Measurements from ENCODE around the gene MR1.

MR1 gene

DNA sequence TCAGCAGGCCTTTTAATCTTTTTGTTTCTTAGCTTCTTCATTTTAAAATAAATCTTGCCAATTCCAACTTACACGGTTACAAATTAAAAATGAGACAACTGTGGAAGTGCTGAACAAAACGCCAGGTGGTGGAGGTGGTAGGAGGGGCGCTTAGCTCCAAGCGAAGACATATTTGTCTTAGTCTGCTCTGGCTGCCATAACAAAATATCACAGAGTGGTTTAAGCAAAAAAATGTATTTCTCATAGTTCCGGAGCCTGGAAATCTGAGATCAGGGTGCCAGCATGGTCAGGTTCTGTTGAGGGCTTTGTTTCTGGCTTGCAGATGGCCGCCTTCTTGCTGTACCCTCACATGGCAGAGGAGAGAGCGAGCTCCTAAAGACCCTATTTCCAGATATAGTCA, 69.6 kb downstream of the MR1 start:
- TF ChIP-seq, protein P1, sequence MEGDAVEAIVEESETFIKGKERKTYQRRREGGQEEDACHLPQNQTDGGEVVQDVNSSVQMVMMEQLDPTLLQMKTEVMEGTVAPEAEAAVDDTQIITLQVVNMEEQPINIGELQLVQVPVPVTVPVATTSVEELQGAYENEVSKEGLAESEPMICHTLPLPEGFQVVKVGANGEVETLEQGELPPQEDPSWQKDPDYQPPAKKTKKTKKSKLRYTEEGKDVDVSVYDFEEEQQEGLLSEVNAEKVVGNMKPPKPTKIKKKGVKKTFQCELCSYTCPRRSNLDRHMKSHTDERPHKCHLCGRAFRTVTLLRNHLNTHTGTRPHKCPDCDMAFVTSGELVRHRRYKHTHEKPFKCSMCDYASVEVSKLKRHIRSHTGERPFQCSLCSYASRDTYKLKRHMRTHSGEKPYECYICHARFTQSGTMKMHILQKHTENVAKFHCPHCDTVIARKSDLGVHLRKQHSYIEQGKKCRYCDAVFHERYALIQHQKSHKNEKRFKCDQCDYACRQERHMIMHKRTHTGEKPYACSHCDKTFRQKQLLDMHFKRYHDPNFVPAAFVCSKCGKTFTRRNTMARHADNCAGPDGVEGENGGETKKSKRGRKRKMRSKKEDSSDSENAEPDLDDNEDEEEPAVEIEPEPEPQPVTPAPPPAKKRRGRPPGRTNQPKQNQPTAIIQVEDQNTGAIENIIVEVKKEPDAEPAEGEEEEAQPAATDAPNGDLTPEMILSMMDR (IDR thresholded peaks at IDR 0.05; ENCODE audit: low read depth, low read length) = no peak
- no peak for DNase-seq (ENCODE audit: low read depth in 2 of 2)
- H3K4me3 ChIP-seq (replicated peaks in 1 of 2; ENCODE audit: low read depth in 2 of 2, low read length in 2 of 2) = no peak overlapping the region

DNA sequence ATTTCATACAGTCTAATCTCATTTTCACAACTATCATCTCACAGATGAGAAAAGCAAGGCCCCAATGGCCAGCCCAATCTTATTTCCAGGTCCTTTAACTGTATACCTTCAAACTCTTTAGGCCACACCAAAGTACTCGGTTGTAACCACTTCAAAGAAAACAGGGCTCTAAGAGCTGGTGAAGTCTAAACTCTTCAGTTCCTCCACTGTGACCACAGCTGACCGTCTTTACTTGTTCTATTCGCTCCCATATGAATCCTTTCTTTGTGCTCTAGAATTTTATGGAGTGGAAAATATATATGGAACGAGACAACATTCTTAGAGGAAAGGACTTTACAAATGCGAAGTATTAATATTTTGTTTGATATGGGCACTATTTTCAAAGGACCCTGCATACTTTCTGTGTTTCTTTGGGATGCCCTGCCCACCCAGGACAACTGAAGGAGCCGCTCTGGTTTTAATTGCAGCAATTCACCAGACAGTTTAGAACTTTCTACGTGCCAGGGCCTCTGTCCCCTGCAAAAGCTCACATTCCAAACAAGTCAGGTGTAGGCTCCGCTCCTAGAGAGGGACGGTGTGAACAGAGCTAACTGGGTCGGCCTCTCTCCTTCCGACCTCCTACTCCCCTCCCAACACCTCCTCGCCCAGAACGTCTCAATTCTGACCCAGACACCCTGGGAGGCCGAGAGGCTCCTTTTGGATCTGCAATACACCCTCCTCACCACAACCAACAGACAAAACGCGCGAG, 70.4 kb downstream of the MR1 start:
- TF ChIP-seq, protein P1 (IDR thresholded peaks at IDR 0.05; ENCODE audit: low read depth, low read length) = no peak
- DNase-seq (ENCODE audit: low read depth in 2 of 2) = no peak
- H3K4me3 ChIP-seq (replicated peaks in 1 of 2; ENCODE audit: low read depth in 2 of 2, low read length in 2 of 2) = peak overlapping the region; percentile 70 to 76

DNA sequence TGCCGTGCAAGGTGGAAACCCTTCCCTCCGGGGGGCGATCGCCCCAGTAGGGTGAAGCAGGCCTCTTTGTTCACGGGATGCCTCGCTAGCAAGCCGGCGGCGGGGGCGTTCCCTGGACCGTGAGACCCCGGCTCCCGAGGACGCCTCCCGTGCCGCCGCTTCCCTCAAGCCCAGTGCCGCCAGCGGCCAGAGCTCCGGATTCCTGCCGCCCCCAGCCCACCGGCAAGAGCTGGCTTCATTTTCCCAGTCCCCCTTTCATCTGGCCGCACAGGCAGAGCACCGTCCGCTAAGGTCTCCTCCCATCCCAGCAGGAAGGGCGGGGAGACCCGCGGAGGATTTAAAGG, 71.0 kb downstream of the MR1 start:
- TF ChIP-seq, protein P1 (IDR thresholded peaks at IDR 0.05; ENCODE audit: low read depth, low read length) = no peak
- H3K4me3 ChIP-seq (replicated peaks in 1 of 2; ENCODE audit: low read depth in 2 of 2, low read length in 2 of 2) = peak overlapping the region; percentile 70 to 76
- no peak for DNase-seq (ENCODE audit: low read depth in 2 of 2)

DNA sequence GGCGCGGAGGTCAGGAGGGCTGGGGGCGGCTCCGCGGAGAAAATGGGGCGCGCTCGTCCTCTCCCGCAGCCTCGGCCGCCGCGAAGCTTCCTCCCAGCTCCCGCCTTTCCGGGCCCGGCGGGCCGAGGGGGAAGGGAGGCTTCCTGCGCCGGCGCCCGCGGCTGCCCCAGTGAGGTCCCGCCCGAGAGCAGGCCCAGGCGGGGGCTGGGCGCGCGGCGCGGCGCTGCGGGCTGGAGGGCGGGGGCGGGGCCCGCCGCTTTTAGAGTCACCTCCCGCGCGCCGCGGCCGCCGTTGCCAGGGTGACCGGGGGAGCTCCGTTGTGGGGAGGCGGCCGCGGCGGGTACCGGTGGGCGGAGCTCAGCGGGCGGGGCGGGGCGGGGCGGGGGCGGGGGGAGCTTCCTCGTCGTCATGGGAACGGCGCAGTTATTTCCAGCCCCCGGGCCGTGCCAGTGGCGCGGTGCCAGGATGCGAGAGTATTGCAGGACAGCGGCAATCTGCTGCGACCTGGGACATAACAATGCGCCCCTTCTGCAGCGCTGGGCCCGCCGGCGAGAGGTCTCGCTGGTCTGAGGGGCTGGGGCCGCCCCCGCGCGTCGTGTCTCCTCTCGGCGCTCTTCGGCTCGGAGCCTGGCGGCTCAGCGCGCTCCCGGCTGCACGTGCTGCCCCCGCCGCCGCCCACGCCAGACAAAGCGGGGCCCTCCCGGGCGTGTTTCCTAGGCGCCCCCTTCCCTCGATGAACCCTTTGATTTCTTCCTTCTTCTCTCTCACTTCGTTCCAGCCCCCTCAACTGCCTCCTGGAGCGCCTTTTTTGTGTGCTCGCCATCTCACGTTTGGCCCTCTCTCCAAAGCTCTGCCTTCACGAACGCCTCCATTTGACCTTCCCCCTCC, 71.6 kb downstream of the MR1 start:
- TF ChIP-seq, protein P1 (IDR thresholded peaks at IDR 0.05; ENCODE audit: low read depth, low read length) = no peak
- H3K4me3 ChIP-seq (replicated peaks in 1 of 2; ENCODE audit: low read depth in 2 of 2, low read length in 2 of 2) = peak overlapping the region; percentile 70 to 76
- peak; percentile 89 to 94 for DNase-seq (ENCODE audit: low read depth in 2 of 2)

DNA sequence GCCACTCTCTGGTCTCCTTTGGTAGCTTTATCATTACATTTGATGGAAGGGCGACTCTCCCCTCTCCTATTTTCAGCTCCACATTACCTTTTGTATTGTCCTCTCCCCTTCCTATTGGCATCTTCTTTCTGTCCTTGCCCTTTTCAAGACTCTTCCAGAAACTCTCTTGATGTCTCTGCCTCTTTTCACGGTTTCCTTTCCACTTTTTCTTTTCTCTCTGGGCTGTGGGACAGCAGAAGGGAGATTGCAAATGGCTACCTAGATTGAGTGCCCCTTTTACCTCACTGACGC, 72.2 kb downstream of the MR1 start:
- H3K4me3 ChIP-seq (replicated peaks in 1 of 2; ENCODE audit: low read depth in 2 of 2, low read length in 2 of 2) = no peak overlapping the region
- TF ChIP-seq, protein P1 (IDR thresholded peaks at IDR 0.05; ENCODE audit: low read depth, low read length) = no peak
- no peak for DNase-seq (ENCODE audit: low read depth in 2 of 2)

DNA sequence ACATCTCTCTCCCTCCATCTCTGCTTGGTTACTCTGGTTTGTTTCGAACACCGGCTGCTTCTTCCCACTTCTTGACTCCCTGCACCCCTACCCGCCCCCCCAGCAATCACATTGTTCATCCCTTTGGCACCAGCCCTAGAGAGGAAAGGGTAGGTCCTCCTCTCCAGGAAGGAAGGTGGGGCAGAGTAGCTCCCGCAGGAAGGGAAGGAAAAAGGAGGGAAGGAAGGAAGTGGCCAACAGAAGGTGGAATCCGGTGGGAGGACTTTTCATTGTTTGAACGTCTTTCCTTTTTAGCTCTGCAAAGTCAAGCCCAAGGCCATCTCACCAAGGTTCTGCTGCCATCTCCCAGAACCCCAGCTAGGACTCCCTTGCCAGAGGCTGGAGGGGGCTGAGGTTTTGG, 72.7 kb downstream of the MR1 start:
- TF ChIP-seq, protein P1 (IDR thresholded peaks at IDR 0.05; ENCODE audit: low read depth, low read length) = no peak
- H3K4me3 ChIP-seq (replicated peaks in 1 of 2; ENCODE audit: low read depth in 2 of 2, low read length in 2 of 2) = no peak overlapping the region
- no peak for DNase-seq (ENCODE audit: low read depth in 2 of 2)
